GM12892 (cell line): Measurements from ENCODE around the gene PRMT2.

Experiments used
- POLR2A ChIP-seq: IDR thresholded peaks from 2 replicates; pipeline ENCODE4 v1.6.1; 2011; ENCODE audit warnings: low read depth, low read length, control low read depth
- POLR2AphosphoS5 ChIP-seq: IDR thresholded peaks from 2 replicates; pipeline ENCODE4 v1.6.1; 2011; ENCODE audit warnings: low read depth, low read length, control low read depth

DNA sequence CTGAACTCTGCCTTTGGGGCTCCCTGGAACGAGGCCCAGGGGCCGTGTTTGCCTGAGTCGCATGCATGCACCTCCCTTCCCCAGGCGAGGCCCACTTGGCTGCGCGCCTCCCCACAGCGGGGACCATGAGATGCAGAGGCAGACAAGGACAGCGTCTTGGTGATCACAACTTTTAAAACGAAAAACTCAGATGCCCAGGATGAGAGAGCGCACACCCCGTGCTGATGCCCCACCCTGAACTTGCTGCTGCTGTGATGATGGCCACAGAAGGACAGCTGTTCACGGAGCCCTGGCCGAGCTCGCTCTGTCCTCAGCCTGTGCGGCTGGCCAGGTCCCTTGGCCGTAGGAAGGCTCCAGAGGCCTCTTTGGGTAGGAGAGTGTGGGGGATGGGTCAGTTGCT is 11.4 kb upstream of the PRMT2 start:
- TF ChIP-seq POLR2AphosphoS5 (no peak), POLR2A (no peak)
